HEK293T (cell line): ENCODE data around the gene MMP20.

Experiments
- CTCF ChIA-PET: fragments of 350-600 bp; formaldehyde crosslinking; extraction: SDS; loops from one replicate; lab custom pipeline; 2021; ENCODE audit warnings: antibody characterized with exemption, inconsistent platforms; lab: Yijun Ruan, JAX
- POLR2A ChIA-PET: fragments of 350-600 bp; formaldehyde crosslinking; extraction: SDS; loops from one replicate; lab custom pipeline; 2020; ENCODE audit warnings: antibody characterized with exemption, inconsistent platforms; lab: Yijun Ruan, JAX
- DNase-seq: peaks from one replicate; pipeline ENCODE4 v3.0.0; 2012; ENCODE audit warnings: mixed read lengths; ENCODE audit errors: extremely low spot score
- ARNT ChIP-seq: fragments of 450-650 bp; IDR thresholded peaks from 2 replicates; pipeline ENCODE4 v1.6.1; 2017; ENCODE audit warnings: mild to moderate bottlenecking
- BHLHE40 ChIP-seq: fragments of 450-650 bp; IDR thresholded peaks from 2 replicates; pipeline ENCODE4 v1.6.1; 2016; ENCODE audit warnings: mild to moderate bottlenecking, moderate library complexity, borderline replicate concordance
- CTBP1 ChIP-seq: fragments of 450-650 bp; IDR thresholded peaks from 2 replicates; pipeline ENCODE4 v1.6.1; 2016; ENCODE audit warnings: borderline replicate concordance
- ELF4 ChIP-seq: fragments of 450-650 bp; IDR thresholded peaks from 2 replicates; pipeline ENCODE4 v1.6.1; 2017; ENCODE audit warnings: antibody characterized with exemption
- FOXA1 ChIP-seq: fragments of 450-650 bp; IDR thresholded peaks from 2 replicates; pipeline ENCODE4 v1.6.1; 2016; ENCODE audit warnings: mild to moderate bottlenecking
- FOXK2 ChIP-seq: fragments of 450-650 bp; IDR thresholded peaks from 2 replicates; pipeline ENCODE4 v1.6.1; 2016; ENCODE audit warnings: mild to moderate bottlenecking
- FOXM1 ChIP-seq: fragments of 450-650 bp; IDR thresholded peaks from 2 replicates; pipeline ENCODE4 v1.6.1; 2017; ENCODE audit warnings: mild to moderate bottlenecking, borderline replicate concordance
- HDGF ChIP-seq: fragments of 450-650 bp; IDR thresholded peaks from 2 replicates; pipeline ENCODE4 v1.6.1; 2017; ENCODE audit warnings: antibody characterized with exemption, borderline replicate concordance
- L3MBTL2 ChIP-seq: fragments of 450-650 bp; conservative IDR thresholded peaks from 2 replicates; pipeline ENCODE4 v1.6.1; 2016; ENCODE audit warnings: mild to moderate bottlenecking
- LEF1 ChIP-seq: fragments of 450-650 bp; IDR thresholded peaks from 2 replicates; pipeline ENCODE4 v1.6.1; 2017; ENCODE audit warnings: mild to moderate bottlenecking, borderline replicate concordance
- NFRKB ChIP-seq: fragments of 450-650 bp; IDR thresholded peaks from 2 replicates; pipeline ENCODE4 v1.6.1; 2016; ENCODE audit warnings: mild to moderate bottlenecking, moderate library complexity
- SP1 ChIP-seq: fragments of 450-650 bp; IDR thresholded peaks from 2 replicates; pipeline ENCODE4 v1.6.1; 2017
- SUZ12 ChIP-seq: fragments of 450-650 bp; IDR thresholded peaks from 2 replicates; pipeline ENCODE4 v1.6.1; 2016; ENCODE audit warnings: mild to moderate bottlenecking
- TARDBP ChIP-seq: fragments of 450-650 bp; IDR thresholded peaks from 2 replicates; pipeline ENCODE4 v1.6.1; 2016
- ZNF384 ChIP-seq: fragments of 450-650 bp; IDR thresholded peaks from 2 replicates; pipeline ENCODE4 v1.6.1; 2016
- TF ChIP-seq, protein P1 (sequence below): fragments of 450-650 bp; IDR thresholded peaks from 2 replicates; pipeline ENCODE4 v1.6.1; 2016

MMP20 gene

DNA sequence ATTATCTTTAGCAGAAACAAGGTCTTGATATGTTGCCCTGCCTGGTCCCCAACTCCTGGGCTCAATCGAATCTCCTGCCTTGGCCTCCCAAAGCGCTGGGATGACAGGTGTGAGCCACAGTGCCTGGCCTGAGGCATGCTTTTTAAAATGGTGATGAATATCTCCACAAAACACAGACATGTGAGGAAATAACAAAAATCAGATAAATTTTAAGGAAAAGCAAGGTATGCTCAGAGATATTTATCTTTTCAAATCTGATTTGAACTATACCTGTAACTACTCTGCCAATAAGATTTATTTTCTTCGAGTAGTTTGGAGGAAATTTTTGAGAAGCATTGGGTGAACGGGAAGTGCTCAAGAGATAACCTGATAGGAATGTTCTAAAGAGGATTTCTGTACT, 35.9 kb upstream of the MMP20 start:
- DNase-seq: no peak
- no peak for TF ChIP-seq ZNF384
- ChIA-PET CTCF (interaction anchor here (0.6 kb wide), 1 partner anchor 46 kb away, joined by 3 read pairs; no protein-coding TSS in a partner anchor), POLR2A (no interaction called here)

DNA sequence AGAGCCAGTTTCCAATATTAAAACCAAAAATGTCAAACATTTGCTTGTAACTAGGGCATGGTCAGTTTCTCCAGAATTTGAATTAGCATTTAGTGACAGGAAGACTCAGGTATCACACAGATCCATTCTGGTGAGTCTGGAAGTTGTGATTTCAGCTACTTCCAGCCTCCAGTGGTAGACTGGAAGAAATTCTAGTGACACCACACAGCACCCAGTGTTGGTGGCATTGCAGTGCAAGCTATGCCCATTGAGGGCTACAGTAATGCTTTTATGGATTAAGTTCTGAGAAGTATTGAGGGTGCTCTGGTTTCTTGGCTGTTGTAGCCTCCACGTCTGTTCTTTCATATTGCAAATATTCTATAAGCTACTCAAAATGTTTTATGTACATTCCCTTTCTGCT, 31.4 kb upstream of the MMP20 start:
- CTCF ChIA-PET: interaction anchor here (0.8 to 2.9 kb wide), 2 partner anchors 10 to 259 kb away, joined by 3 to 9 read pairs; no protein-coding TSS in a partner anchor
- no peak for TF ChIP-seq LEF1
- no peak for TF ChIP-seq FOXK2
- no peak for TF ChIP-seq SUZ12
- TF ChIP-seq, protein P1, sequence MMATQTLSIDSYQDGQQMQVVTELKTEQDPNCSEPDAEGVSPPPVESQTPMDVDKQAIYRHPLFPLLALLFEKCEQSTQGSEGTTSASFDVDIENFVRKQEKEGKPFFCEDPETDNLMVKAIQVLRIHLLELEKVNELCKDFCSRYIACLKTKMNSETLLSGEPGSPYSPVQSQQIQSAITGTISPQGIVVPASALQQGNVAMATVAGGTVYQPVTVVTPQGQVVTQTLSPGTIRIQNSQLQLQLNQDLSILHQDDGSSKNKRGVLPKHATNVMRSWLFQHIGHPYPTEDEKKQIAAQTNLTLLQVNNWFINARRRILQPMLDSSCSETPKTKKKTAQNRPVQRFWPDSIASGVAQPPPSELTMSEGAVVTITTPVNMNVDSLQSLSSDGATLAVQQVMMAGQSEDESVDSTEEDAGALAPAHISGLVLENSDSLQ: no peak
- DNase-seq: no peak

DNA sequence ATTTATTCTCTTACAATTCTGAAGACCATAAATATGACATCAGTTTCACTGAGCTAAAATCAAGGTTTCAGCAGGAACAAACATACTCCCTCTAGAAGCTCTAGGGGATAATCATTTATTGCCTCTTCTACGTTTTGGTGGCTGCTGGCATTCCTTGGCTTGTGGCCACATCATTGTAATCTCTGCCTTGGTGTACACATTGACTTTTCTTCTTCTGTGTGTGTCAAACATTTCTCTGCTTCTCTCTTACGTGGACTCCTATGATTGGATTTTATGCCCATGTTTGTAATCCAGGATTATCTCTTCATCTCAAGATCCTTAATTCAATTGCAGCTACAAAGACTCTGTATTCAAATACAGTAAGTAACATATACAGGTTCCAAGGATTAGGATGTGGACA, 30.4 kb upstream of the MMP20 start:
- CTCF ChIA-PET: no interaction called here
- POLR2A ChIA-PET: no interaction called here
- TF ChIP-seq, protein P1: no peak
- no peak for TF ChIP-seq NFRKB
- TF ChIP-seq ARNT: no peak
- TF ChIP-seq SP1: no peak
- no peak for TF ChIP-seq ZNF384
- TF ChIP-seq L3MBTL2: no peak
- TF ChIP-seq ELF4: no peak
- TF ChIP-seq HDGF: no peak
- TF ChIP-seq FOXA1: no peak
- TF ChIP-seq FOXK2: no peak
- DNase-seq: no peak

More for the DNA sequence above, 31.4 kb upstream of the MMP20 start:
- POLR2A ChIA-PET: no interaction called here

DNA sequence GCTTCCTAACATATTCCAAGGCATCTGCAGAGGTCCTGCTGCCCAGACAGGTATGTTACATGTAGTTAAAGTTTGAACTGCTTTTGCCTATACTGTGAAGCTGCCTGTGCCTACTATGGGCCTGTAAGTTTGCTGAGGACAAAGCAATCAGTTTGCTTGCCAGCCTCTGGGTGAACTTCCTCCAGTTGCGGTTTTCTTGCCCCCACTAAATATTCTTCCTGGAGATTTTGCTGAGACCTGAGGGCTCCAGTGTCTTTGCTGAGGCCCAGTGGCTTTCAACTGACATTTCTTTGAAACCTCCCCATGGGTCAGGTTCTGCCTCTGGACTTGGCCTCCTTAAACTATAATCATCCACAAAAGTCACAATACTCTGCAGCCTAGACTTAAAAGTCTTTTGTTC, 29.6 kb upstream of the MMP20 start:
- ChIA-PET CTCF (no interaction called here), POLR2A (no interaction called here)
- DNase-seq: no peak
- TF ChIP-seq SP1: no peak
- no peak for TF ChIP-seq BHLHE40
- no peak for TF ChIP-seq ZNF384
- no peak for TF ChIP-seq CTBP1
- TF ChIP-seq, protein P1: no peak
- no peak for TF ChIP-seq ELF4
- no peak for TF ChIP-seq ARNT

DNA sequence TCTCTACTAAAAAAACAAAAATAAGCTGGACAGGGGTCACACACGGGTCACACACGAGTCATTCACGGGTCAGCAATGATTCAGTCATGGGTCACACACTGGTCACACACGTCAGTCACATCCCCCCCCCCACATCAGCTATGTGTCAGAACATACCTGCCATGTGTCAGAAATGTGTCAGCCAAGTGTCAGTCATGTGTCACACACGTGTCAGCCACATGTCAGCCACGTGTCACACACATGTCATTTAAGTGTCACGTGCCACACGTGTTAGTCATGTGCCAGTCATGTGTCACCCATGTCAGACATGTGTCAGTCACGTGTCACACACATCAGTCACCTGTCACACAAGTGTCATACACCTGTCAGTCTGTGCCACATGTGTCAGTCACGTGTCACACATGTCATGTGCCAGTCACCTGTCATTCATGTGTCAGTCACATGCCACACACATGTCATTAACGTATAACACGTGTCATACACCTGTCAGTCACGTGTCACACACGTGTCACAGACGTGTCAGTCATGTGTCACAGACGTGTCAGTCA, 28.7 kb upstream of the MMP20 start:
- TF ChIP-seq FOXK2 (no peak), L3MBTL2 (peak; percentile 61; the same call in 1 of the 2 replicates), LEF1 (0 out of 2 replicates have a peak, but pooled peaks have one; percentile 18)
- TF ChIP-seq, protein P1: peak; percentile 93
- no peak for DNase-seq
- POLR2A ChIA-PET: no interaction called here
- CTCF ChIA-PET: no interaction called here

DNA sequence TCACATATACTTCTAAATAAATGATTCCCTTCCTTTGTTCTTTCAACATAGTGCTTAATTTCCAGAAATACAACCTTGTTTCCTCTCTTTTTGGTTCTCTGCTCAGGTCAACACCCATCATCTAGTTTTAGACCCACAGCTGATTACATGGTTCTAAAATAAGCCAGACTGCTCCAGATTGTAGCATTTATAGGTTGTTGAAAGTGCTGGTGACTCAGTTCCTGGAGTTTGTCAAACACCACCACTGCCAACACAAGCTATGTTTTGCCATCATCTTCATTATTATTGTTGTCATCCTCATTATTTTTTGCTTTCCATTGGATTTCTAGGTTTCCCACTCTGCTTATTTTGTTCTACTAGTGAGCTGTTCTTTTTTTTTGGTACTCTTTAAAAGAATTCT, 22.3 kb upstream of the MMP20 start:
- CTCF ChIA-PET: no interaction called here
- POLR2A ChIA-PET: no interaction called here
- no peak for TF ChIP-seq ZNF384
- TF ChIP-seq NFRKB: no peak
- TF ChIP-seq FOXK2: no peak
- TF ChIP-seq SP1: no peak
- no peak for TF ChIP-seq SUZ12
- no peak for TF ChIP-seq L3MBTL2
- no peak for TF ChIP-seq LEF1
- no peak for TF ChIP-seq ELF4
- no peak for TF ChIP-seq CTBP1
- TF ChIP-seq FOXM1: no peak
- TF ChIP-seq HDGF: no peak
- no peak for TF ChIP-seq BHLHE40
- TF ChIP-seq, protein P1: no peak
- TF ChIP-seq ARNT: no peak
- TF ChIP-seq TARDBP: no peak
- no peak for TF ChIP-seq FOXA1
- DNase-seq: no peak
